Measurements from ENCODE around the gene CCDC187.

DNA sequence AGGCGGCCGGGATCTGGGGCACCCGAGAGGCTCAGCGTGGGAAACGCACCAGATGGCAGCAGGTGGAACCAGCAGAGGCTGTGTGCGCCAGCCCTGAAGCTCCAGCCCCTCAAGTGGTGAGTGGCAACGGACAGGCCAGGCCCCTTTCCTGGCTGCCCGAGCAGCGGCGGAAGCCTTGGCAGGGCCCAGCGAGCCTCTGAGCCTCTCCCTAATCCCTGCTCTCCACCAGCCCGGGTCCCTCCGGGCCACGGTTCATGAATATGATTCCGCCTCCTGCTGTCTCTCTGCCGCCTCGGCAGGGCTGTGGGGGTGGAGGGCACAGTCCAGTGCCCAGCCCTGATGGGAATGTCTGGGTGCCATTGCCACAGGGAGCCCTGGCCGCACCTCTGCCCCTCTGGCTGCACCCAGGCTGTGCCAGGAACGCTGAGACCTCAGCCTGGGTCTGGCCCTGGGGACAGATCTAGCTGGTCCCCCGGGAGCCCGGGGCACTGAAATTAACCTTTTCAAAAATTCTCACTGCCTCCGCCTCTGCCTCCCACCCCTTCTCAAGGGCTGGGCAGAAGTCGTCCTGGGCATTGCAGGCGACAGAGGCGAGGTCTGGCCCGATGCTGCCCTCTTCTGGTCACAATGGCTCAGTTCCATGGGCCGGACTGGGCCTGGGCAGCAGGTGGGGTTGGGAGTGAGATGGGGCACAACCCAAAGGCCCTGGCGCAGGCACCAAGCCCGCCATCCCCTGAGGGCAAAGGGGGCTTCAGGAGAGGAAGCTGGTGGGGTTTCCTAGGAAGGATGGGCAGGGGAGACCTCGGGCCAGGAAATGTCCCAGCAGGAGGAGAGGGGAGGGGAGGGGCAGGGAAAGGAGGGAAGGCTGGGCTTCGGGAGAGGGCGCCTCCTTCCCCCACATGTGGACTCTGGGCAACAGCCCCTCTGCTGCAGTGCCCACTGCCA, 20.3 kb downstream of the CCDC187 start:
- TF ChIP-seq POLR2AphosphoS5 (IDR thresholded peaks at IDR 0.05; ENCODE audit: low read depth, low read length) = no peak
- TF ChIP-seq TAF1 (IDR thresholded peaks at IDR 0.05; ENCODE audit: borderline replicate concordance, insufficient read depth, low read length) = no peak

Measured in PFSK-1 (cell line).